B cell (primary cell): ENCODE data around the gene CYP4A22. TPM values are rescaled to one million over a fixed set of nuclear protein-coding genes. Genes with fewer than 3 reads are reported as not detected.

Source experiments
- ATAC-seq: fragments of 200-7000 bp; cut with Tn5 transposase; one replicate; pipeline ENCODE4 v1.10.0; 2021; ENCODE audit warnings: low read depth, mild to moderate bottlenecking, moderate number of reproducible peaks, moderate library complexity
- CTCF ChIA-PET: fragments of 350-600 bp; sonication (Branson Sonifier 250); formaldehyde crosslinking; loops from one replicate; lab custom pipeline; 2021; ENCODE audit warnings: antibody characterized with exemption, inconsistent platforms; lab: Charles Lee
- POLR2A ChIA-PET: fragments of 350-600 bp; sonication (Branson Sonifier 250); formaldehyde crosslinking; loops from one replicate; lab custom pipeline; 2021; ENCODE audit warnings: antibody characterized with exemption; lab: Charles Lee
- DNase-seq: peaks from one replicate; pipeline ENCODE4 v3.0.0; 2013
- H2AFZ ChIP-seq: 2 replicates; pipeline ENCODE4 v1.6.1; 2012; ENCODE audit warnings: mild to moderate bottlenecking, low read depth, low read length; ENCODE audit not compliant: insufficient read depth, poor library complexity, severe bottlenecking
- H3K27ac ChIP-seq, 2 donors: 1 replicate in 1 of 2; 2 replicates in 1 of 2; pipeline ENCODE4 v1.5.1; 2012 to 2013; ENCODE audit warnings: low read length in 2 of 2, mild to moderate bottlenecking in 2 of 2, moderate library complexity in 1 of 2
- H3K27me3 ChIP-seq, 4 experiments: fragments of 200-600 bp in 1 of 4; sonication (generic) in 1 of 4; replicated peaks in 1 of 4; 1 replicate in 2 of 4; 2 replicates in 2 of 4; pipeline versions ENCODE4 v1.6.1 to v1.7.0; 2013 to 2016; ENCODE audit warnings: low read length in 3 of 4, mild to moderate bottlenecking in 2 of 4, mixed read lengths in 1 of 4, moderate library complexity in 1 of 4; ENCODE audit not compliant: insufficient read depth in 4 of 4, control insufficient read depth in 3 of 4; ENCODE audit errors: control extremely low read depth in 1 of 4
- H3K36me3 ChIP-seq, 2 experiments: replicated peaks in 1 of 2; 1 replicate in 1 of 2; 2 replicates in 1 of 2; pipeline versions ENCODE4 v1.6.1 to v1.7.1; 2013; ENCODE audit warnings: low read length in 1 of 2; ENCODE audit not compliant: insufficient read depth in 2 of 2, control insufficient read depth in 1 of 2; ENCODE audit errors: control extremely low read depth in 1 of 2, extremely low read depth in 1 of 2
- H3K4me1 ChIP-seq, 2 donors: fragments of 200-600 bp in 1 of 2; sonication (generic) in 1 of 2; 1 replicate in 1 of 2; 2 replicates in 1 of 2; pipeline versions ENCODE4 v1.5.1 to v1.6.1; 2013 to 2017; ENCODE audit warnings: low read length in 2 of 2; ENCODE audit not compliant: control insufficient read depth in 2 of 2, insufficient read depth in 2 of 2
- H3K4me2 ChIP-seq: replicated peaks from 2 replicates; pipeline ENCODE3; 2012; ENCODE audit warnings: mild to moderate bottlenecking, low read depth, low read length; ENCODE audit not compliant: poor library complexity, severe bottlenecking
- H3K4me3 ChIP-seq, 5 experiments: fragments of 200-600 bp in 1 of 5; sonication (generic) in 1 of 5; 1 replicate in 3 of 5; 2 replicates in 2 of 5; pipeline versions ENCODE4 v1.5.1 to v1.7.0; 2011 to 2016; ENCODE audit warnings: low read length in 4 of 5, mild to moderate bottlenecking in 4 of 5, low read depth in 2 of 5, control low read depth in 1 of 5, moderate library complexity in 1 of 5; ENCODE audit not compliant: insufficient read depth in 1 of 5; ENCODE audit errors: control extremely low read depth in 1 of 5, extremely low read depth in 1 of 5
- H3K79me2 ChIP-seq: fragments of 200-600 bp; sonication (generic); one replicate; pipeline ENCODE4 v1.6.0; 2016; ENCODE audit warnings: low read length; ENCODE audit not compliant: control insufficient read depth, insufficient read depth
- H3K9ac ChIP-seq: fragments of 200-600 bp; sonication (generic); 2 replicates; pipeline ENCODE4 v1.6.1; 2017; ENCODE audit warnings: mild to moderate bottlenecking, low read length, moderate library complexity
- H3K9me3 ChIP-seq, 3 donors: one replicate each; pipeline versions ENCODE4 v1.6.1 to v1.7.1; 2013; ENCODE audit warnings: low read length in 2 of 3; ENCODE audit not compliant: control insufficient read depth in 2 of 3, insufficient read depth in 1 of 3; ENCODE audit errors: control extremely low read depth in 1 of 3
- H4K20me1 ChIP-seq: 2 replicates; pipeline ENCODE4 v1.6.0; 2012; ENCODE audit warnings: mild to moderate bottlenecking, low read length; ENCODE audit not compliant: insufficient read depth, control insufficient read depth, poor library complexity, severe bottlenecking
- H3K27ac Mint-ChIP-seq: one replicate; pipeline ENCODE4 v1.8.0; 2021; ENCODE audit warnings: mixed read lengths
- H3K27me3 Mint-ChIP-seq: one replicate; pipeline ENCODE4 v1.8.0; 2021; ENCODE audit warnings: mixed read lengths
- H3K4me1 Mint-ChIP-seq: one replicate; pipeline ENCODE4 v1.8.0; 2021; ENCODE audit warnings: mixed read lengths
- H3K4me3 Mint-ChIP-seq: one replicate; pipeline ENCODE4 v1.8.0; 2021; ENCODE audit warnings: mixed read lengths
- H3K9me3 Mint-ChIP-seq: one replicate; pipeline ENCODE4 v1.8.0; 2022; ENCODE audit warnings: mixed read lengths; ENCODE audit not compliant: insufficient read depth
- CTCF ChIP-seq: fragments of 200-600 bp; IDR thresholded peaks from one replicate; pipeline ENCODE4 v1.8.0; 2022; ENCODE audit warnings: antibody characterized with exemption, mild to moderate bottlenecking
- EZH2 ChIP-seq: IDR thresholded peaks from 2 replicates; pipeline ENCODE4 v1.6.1; 2012; ENCODE audit warnings: borderline replicate concordance, low read depth, mild to moderate bottlenecking, moderate library complexity, low read length; ENCODE audit not compliant: insufficient read depth, poor library complexity, severe bottlenecking
- WGBS: methylation state at CpG from one replicate; pipeline ENCODE4 v1.1.5; 2013; ENCODE audit warnings: missing lambda C conversion rate; ENCODE audit not compliant: insufficient coverage; 5-methylcytosine and 5-hydroxymethylcytosine counted together
- intact Hi-C: fragments of 100-400 bp; cut with micrococcal nuclease; formaldehyde crosslinking; loops from one replicate; pipeline ENCODE4 v1.10.0; 2022
- polyA plus RNA-seq: library from polyadenylated mRNA; depleted of rRNA; stranded (reverse); fragments of >200 nt; gene quantifications from 2 replicates; pipeline ENCODE4 v1.2.3, GENCODE V29; 2012
- total RNA-seq, 2 donors: library from RNA; stranded (reverse); fragments of 120-200 nt in 1 of 2; gene quantifications; 1 replicate in 1 of 2; 2 replicates in 1 of 2; pipeline versions ENCODE4 v1.2.3 to v1.2.4, GENCODE V29; 2013 to 2022

Gene CYP4A22
- total and polyA plus RNA-seq, 2 donors (not counting 1 experiment from before 2014, with no cell fraction given): not detected

GRCh38 chr1:47188791-47189785, 51.8 kb downstream of the CYP4A22 start:
- intact Hi-C loops: no loop called here
- no peak overlapping the region for H3K4me3 Mint-ChIP-seq
- ATAC-seq (no peak), DNase-seq (no peak)
- Histone ChIP-seq H3K9ac (no peak overlapping the region), H3K9me3 (no peaks in the 10 kb centered on the region), H3K79me2 (no peaks in the 10 kb centered on the region), H3K4me3 (no peak overlapping the region), H3K4me1 (no peaks in the 10 kb centered on the region), H3K27me3 (no peaks in the 10 kb centered on the region), H4K20me1 (no peaks in the 10 kb centered on the region), H3K4me2 (no peak overlapping the region), H3K27ac (no peak overlapping the region), H2AFZ (no peak overlapping the region), H3K36me3 (no peaks in the 10 kb centered on the region)
- H3K9me3 Mint-ChIP-seq: no peaks in the 10 kb centered on the region
- 88% methylated on average over 7 of the region's 7 CpGs for WGBS
- no peak for TF ChIP-seq EZH2
- TF ChIP-seq CTCF: no peak
- no peak overlapping the region for H3K27ac Mint-ChIP-seq
- peaks cover 10% of the 10 kb centered on the region for H3K27me3 Mint-ChIP-seq
- no peaks in the 10 kb centered on the region for H3K4me1 Mint-ChIP-seq
- ChIA-PET POLR2A (no interaction called here), CTCF (interaction anchor here (1.2 to 1.8 kb wide), 3 partner anchors 11 to 14 kb away, joined by 5 to 6 read pairs (median 6); no protein-coding TSS in a partner anchor)
